Activated CD4-positive, CD25-positive, alpha-beta regulatory T cell treated with anti-CD3 and anti-CD28 coated beads, Interleukin-2, amount 50 U/mL, for 24 hours (primary cell): Measurements from ENCODE around the gene MED10.

Source experiments
- ATAC-seq, 2 donors: fragments of 150-1000 bp; cut with Tn5 transposase; one replicate each; pipeline ENCODE4 v1.10.0; 2021; ENCODE audit warnings: mild to moderate bottlenecking in 1 of 2, moderate library complexity in 1 of 2

MED10 gene

GRCh38 chr5:6398570-6399230 is 20.4 kb upstream of the MED10 start:
- ATAC-seq, result no peak

GRCh38 chr5:6397536-6398269 is 19.4 kb upstream of the MED10 start:
- no peak for ATAC-seq

GRCh38 chr5:6396836-6397535 is 18.6 kb upstream of the MED10 start:
- no peak for ATAC-seq

GRCh38 chr5:6396043-6396442 is 17.7 kb upstream of the MED10 start:
- no peak for ATAC-seq

GRCh38 chr5:6395621-6396020 is 17.3 kb upstream of the MED10 start:
- no peak for ATAC-seq

DNA sequence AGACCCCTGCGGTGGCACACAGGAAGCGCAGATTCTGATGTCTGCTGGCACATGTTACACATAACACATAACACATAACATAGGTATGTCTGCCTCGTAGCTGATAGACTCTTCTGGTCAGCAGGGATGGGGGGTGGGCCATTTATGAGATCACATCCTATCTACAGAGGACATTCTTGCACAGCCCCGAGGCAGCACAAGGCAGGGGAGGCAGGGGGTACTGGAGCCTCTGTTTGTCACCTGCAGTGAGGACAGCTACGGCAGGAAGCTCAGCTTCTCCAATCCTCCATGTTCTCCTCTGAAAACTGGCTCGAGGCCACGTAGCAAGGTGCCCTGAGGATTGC is 16.7 kb upstream of the MED10 start:
- ATAC-seq, result no peak

DNA sequence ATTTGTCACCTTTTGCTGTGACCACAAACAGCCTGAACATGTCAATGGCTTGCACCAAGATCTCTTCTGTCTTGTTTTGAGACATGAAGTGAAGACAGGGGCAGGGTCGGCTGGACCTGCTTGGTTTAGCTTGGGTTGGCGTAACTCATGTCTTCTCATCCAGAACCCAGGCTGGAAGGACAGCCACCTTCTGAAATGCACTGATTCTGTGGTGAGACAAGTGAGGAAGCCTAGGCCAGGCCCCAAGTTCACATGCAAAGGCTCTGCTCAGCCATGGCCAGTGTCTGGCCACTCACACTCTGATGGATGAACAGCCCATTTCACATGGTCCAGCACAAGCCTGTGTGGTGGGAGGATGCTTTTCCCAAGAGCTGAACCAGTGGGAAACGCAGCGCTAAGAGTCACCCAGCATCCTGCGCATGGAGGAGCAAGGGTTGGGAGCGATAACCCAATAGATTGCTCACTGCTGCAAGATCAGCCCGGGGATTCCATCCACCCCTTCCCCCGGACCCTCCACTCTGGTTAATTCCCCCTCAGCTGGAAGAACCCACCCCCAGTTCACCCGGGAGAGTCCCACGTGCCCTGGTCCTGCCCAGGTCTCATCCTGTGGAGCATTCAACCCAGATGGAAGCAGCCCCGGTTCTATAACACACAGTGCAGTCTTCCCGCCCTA is 16.2 kb upstream of the MED10 start:
- no peak for ATAC-seq

DNA sequence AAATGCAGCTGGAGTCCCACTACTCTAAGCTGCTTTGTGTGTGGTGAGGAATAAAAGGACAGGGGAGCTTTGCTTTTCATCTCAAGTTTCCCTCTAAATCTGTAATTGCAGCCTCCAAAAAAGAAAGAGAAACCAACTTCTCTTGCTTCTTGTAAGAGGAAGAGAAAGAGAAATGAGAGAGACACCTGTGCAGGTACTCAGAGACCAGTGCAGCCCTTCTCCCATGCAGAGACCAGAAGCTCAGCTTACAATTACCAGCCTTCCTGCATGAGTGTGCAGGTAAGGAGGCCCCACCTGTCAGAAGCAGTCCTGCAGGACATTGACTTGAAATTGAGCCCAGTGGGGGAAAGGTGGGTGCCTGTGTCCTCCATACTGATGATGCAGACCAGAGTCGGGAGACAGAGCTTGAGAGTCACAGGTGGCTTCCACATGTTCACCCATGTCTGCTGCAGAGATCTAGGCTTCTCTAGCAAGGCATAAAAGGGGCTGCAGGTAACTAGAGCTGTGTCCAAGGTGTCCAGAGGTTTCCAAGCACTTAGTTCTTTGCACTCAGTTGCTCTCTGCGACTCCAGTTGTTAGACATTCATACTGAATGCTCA is 15.3 kb upstream of the MED10 start:
- no peak for ATAC-seq

GRCh38 chr5:6392561-6392960 is 14.2 kb upstream of the MED10 start:
- no peak for ATAC-seq

DNA sequence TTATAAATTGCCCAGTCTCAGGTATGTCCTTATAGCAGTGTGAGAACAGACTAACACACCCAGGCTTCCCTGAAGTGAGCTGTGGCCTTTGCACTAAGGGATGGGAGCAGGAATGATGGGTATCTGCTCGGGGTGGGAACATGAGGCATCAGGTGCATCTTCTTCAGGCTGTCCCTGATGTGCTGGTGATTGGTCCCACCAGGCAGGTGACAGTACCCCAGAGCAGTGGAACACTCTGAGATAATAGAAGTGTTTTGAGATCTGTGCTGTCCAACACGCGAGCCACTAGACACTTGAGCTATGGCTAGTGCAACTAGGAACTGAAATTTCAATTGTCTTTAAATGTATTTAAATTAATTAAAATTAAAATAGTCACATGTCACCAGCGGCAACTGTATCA is 12.8 kb upstream of the MED10 start:
- no peak for ATAC-seq

GRCh38 chr5:6389946-6390530 is 11.7 kb upstream of the MED10 start:
- ATAC-seq, result no peak

- no peak for ATAC-seq
Measured at GRCh38 chr5:6389397-6389796, 11.1 kb upstream of the MED10 start.

DNA sequence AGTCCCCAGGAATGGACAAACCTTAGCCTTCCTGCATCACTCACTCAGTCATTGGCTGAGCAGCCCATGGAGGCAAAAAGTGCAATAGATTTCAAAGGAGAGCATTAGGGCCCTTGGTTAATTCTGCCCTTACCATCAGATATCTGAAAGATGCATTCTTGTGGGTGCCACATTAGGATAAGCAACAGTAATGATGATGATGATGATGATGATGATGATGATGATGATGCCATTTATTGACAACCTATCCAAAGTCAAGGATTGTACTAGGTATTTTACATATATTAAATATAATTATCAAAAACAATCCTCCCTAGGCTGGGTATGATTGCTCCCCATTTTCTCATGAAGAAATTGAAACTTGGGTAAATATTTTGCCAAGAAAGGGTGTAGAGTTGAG is 9.6 kb upstream of the MED10 start:
- ATAC-seq, result no peak

DNA sequence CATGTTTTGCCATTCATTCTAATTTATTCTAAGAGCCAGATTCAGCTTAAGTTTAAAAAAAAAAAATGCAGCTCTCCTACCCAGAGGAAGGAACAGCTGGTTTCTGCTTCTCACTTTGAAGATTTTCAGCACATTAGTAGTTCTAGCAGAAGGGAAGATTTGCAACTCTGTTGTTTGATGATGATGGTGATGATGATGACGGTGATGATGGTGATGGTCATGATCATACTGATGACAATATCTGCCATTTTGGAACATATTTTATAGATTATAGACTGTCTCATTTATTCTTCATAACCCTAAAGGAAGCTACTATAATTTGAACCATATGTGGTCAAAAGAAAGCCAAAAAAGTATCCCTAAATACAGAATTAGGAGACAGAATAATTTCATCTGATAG is 7.9 kb upstream of the MED10 start:
- no peak for ATAC-seq

DNA sequence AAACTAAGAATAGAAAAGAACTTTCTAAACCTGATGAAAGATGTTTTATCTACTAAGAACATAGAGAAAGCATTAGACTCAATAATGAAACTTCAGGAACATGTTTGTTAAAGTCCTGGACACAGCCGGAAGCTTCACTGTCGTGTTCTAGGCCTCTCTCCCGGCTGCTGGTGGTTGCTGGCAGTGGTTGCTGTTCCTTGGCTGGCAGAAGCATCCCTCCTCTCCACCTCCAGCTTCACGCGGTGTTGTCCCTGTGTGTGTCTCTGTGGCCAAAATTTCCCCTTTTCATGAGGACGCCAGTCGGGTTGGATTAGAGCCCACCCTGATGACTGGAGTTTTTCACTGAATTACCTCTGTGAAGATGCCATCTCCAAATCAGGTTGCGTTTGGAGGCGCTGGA is 6.5 kb upstream of the MED10 start:
- ATAC-seq, result no peak

DNA sequence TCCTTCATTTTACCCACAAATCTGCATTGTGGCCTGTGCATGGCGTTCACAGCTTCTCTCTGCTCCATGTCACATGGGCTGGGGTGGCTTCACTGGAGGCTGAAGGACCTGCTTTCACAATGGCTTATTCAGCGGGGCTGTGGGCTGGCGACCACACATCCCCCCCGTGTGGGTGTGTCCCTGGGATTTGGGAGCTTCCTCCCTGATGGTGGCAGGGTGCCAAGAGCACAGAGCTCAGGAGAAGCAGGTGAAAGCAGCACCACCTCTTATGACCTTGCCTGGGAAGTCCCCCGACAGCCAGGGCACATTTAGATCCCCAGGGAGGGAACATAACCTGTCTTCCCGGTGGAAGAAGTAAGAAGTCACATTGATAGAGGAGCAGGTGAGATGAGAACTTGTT is 5.0 kb upstream of the MED10 start:
- no peak for ATAC-seq

GRCh38 chr5:6379246-6379645 is 899 bp upstream of the MED10 start:
- ATAC-seq, result no peak

DNA sequence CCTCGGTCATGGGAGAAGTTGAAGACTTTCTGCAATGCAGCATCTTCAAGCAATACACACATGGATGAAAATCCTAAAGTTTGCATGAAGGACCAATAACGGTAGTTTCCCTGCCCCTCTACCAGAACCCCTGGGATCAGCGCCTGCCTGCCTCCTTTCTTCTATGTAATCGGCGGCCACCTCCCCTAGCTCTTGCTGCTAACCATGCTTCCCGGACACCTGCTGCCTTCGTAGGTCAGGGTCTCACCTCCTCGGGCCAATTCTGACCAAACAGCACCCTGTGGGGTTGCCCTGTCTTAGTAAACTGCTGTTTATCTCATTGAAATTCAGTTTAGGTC is 388 bp upstream of the MED10 start:
- no peak for ATAC-seq

DNA sequence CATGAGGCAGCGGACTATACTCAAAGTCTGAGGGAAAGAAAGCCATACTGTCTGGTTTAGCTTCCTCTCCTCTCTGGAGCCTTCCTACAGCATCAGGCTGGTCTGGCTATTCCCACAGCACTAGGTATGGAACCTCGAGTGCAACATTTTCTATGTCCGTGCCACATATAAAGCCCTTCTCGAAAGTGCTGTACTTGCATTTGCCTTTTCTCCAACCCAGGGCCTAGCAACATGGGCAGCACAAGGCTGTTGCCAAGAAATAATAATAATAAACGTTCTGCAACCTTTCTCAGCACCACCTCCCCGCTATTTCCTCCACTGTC is 804 bp downstream of the MED10 start:
- no peak for ATAC-seq

- no peak for ATAC-seq
Measured at GRCh38 chr5:6376974-6377520, 1.3 kb downstream of the MED10 start.

GRCh38 chr5:6373081-6373846 is 5.1 kb downstream of the MED10 start:
- ATAC-seq, result no peak
